ENCODE results near the gene OR13C5. TPM values are rescaled to one million over a fixed set of nuclear protein-coding genes. Genes with fewer than 3 reads are reported as not detected.

The OR13C5 gene
- polyA plus RNA-seq, 2 of the 4 experiments (the other 2 are of a cell fraction): not detected

GRCh38 chr9:104575456-104575855, 23.8 kb downstream of the OR13C5 start (continued):
- TF ChIP-seq ELK1 (IDR thresholded peaks at IDR 0.05; ENCODE audit: low read depth, low read length): no peak
- no peak for TF ChIP-seq CEBPB (IDR thresholded peaks at IDR 0.05)

GRCh38 chr9:104572612-104573011, 26.6 kb downstream of the OR13C5 start:
- no peak for TF ChIP-seq ZC3H11A (IDR thresholded peaks at IDR 0.05)
- WGBS (ENCODE audit: missing lambda C conversion rate): 3% methylated on average over 1 of the region's 1 CpG
- ATAC-seq: no peak
- Histone ChIP-seq H3K27ac (no peak overlapping the region), H3K9me3 (0 out of 3 replicates have a peak, but pooled peaks cover 3% of the 10 kb centered on the region), H3K4me3 (no peak overlapping the region), H3K4me2 (no peak overlapping the region), H3K4me1 (no peaks in the 10 kb centered on the region)
- FAIRE-seq: no peak
- ChIA-PET CTCF (no interaction called here), POLR2A (no interaction called here)
- DNase-seq (ENCODE audit: low read depth in 1 of 2, low spot score in 1 of 2): no peak

- H3K4me2 ChIP-seq: no peak within 1 kb of the TSS
- WGBS (ENCODE audit: missing lambda C conversion rate): 23% methylated on average over 4 of the region's 4 CpGs
- no peak for TF ChIP-seq ZNF302 (CRISPR knock-in tag; IDR thresholded peaks at IDR 0.05)
- no peak for TF ChIP-seq ZFP36 (IDR thresholded peaks at IDR 0.05; ENCODE audit: borderline replicate concordance, partially characterized antibody)
- TF ChIP-seq ESRRA (IDR thresholded peaks at IDR 0.05; ENCODE audit: borderline replicate concordance, low read length): no peak
- TF ChIP-seq EHF (CRISPR knock-in tag; IDR thresholded peaks at IDR 0.05): no peak
- TF ChIP-seq FOXS1 (CRISPR knock-in tag; IDR thresholded peaks at IDR 0.05): no peak
- no peak for TF ChIP-seq CEBPB (IDR thresholded peaks at IDR 0.05)
- TF ChIP-seq NR3C1 (IDR thresholded peaks at IDR 0.05): no peak
- TF ChIP-seq CBX2 (IDR thresholded peaks at IDR 0.05; ENCODE audit: borderline replicate concordance, low read depth): no peak
- no peak for TF ChIP-seq KDM5A (IDR thresholded peaks at IDR 0.05)
- TF ChIP-seq TFCP2L1 (CRISPR knock-in tag; IDR thresholded peaks at IDR 0.05): no peak
- no peak for TF ChIP-seq HES2 (IDR thresholded peaks at IDR 0.05)
- TF ChIP-seq RNF2 (IDR thresholded peaks at IDR 0.05; ENCODE audit: borderline replicate concordance, low read depth): no peak
- no peak for TF ChIP-seq RCOR1 (IDR thresholded peaks at IDR 0.05; ENCODE audit: low read depth, low read length)
- TF ChIP-seq POLR2AphosphoS2 (conservative IDR thresholded peaks at IDR 0.05; ENCODE audit: low read length): no peak
- TF ChIP-seq RAD21 (conservative IDR thresholded peaks at IDR 0.05 in 1 of 2, IDR thresholded peaks at IDR 0.05 in 1 of 2): no peak
- TF ChIP-seq HOXB5 (CRISPR knock-in tag; IDR thresholded peaks at IDR 0.05): no peak
- TF ChIP-seq ZC3H11A (IDR thresholded peaks at IDR 0.05): no peak
- no peak for TF ChIP-seq USF2 (IDR thresholded peaks at IDR 0.05)
- no peak within 1 kb of the TSS for H3K4me3 ChIP-seq
- no peak within 1 kb of the TSS for H3K27ac ChIP-seq
- CTCF ChIA-PET: interaction anchor here (1.1 kb wide), 1 partner anchor 12 kb away, joined by 3 read pairs; no protein-coding TSS in a partner anchor
- ATAC-seq (no peak), FAIRE-seq (no peak), DNase-seq (ENCODE audit: low read depth in 1 of 2, low spot score in 1 of 2) (no peak)
- no peaks in the 10 kb centered on the region for H3K4me1 ChIP-seq
- POLR2A ChIA-PET: no interaction called here
- 0 out of 3 replicates have a peak, but pooled peaks cover 3% of the 10 kb centered on the region for H3K9me3 ChIP-seq
Measured at GRCh38 chr9:104568868-104569267, 30.3 kb downstream of the OR13C5 start, which contains the start of gene OR13C8. TSS of gene OR13C8 (plus strand) at chr9:104569168. CDS start at chr9:104569168, 0 bp downstream.

- Histone ChIP-seq H3K27ac (no peak overlapping the region), H3K9me3 (no peaks in the 10 kb centered on the region), H3K4me1 (no peaks in the 10 kb centered on the region), H3K4me2 (no peak overlapping the region), H3K4me3 (no peak overlapping the region)
- FAIRE-seq (no peak), DNase-seq (ENCODE audit: low read depth in 1 of 2, low spot score in 1 of 2) (no peak), ATAC-seq (no peak)
- TF ChIP-seq HES2 (IDR thresholded peaks at IDR 0.05): no peak
- no peak for TF ChIP-seq NR3C1 (IDR thresholded peaks at IDR 0.05)
- TF ChIP-seq PBX3 (IDR thresholded peaks at IDR 0.05): no peak
- TF ChIP-seq HDAC2 (IDR thresholded peaks at IDR 0.05): no peak
- no peak for TF ChIP-seq MAFK (IDR thresholded peaks at IDR 0.05; ENCODE audit: partially characterized antibody)
- no peak for TF ChIP-seq BHLHE40 (IDR thresholded peaks at IDR 0.05; ENCODE audit: low read depth, low read length)
- no peak for TF ChIP-seq CHD4 (IDR thresholded peaks at IDR 0.05; ENCODE audit: borderline replicate concordance)
- TF ChIP-seq MYC (IDR thresholded peaks at IDR 0.05; ENCODE audit: borderline replicate concordance, low read length): no peak
- TF ChIP-seq ZC3H11A (IDR thresholded peaks at IDR 0.05): no peak
- no peak for TF ChIP-seq SMC3 (IDR thresholded peaks at IDR 0.05)
- TF ChIP-seq CHD2 (IDR thresholded peaks at IDR 0.05; ENCODE audit: low read length, partially characterized antibody): no peak
- no peak for TF ChIP-seq RNF2 (IDR thresholded peaks at IDR 0.05; ENCODE audit: borderline replicate concordance, low read depth)
- TF ChIP-seq ZNF302 (CRISPR knock-in tag; IDR thresholded peaks at IDR 0.05): no peak
- no peak for TF ChIP-seq CEBPB (IDR thresholded peaks at IDR 0.05)
- TF ChIP-seq ELK1 (IDR thresholded peaks at IDR 0.05; ENCODE audit: low read depth, low read length): no peak
- TF ChIP-seq TP53 (CRISPR knock-in tag; IDR thresholded peaks at IDR 0.05): no peak
- ChIA-PET CTCF (interaction anchor here (1.1 kb wide), 1 partner anchor 13 kb away, joined by 5 read pairs; no protein-coding TSS in a partner anchor), POLR2A (no interaction called here)
- 2% methylated on average over 1 of the region's 1 CpG for WGBS (ENCODE audit: missing lambda C conversion rate)
Measured at GRCh38 chr9:104564358-104564757, 34.9 kb downstream of the OR13C5 start.

Data from A549 (cell line).